ENCODE measurements around the gene GDA. TPM values are rescaled to one million over a fixed set of nuclear protein-coding genes. Genes with fewer than 3 reads are reported as not detected.

The GDA gene
- total and polyA plus RNA-seq, 2 experiments from 2014 or later: not detected

DNA sequence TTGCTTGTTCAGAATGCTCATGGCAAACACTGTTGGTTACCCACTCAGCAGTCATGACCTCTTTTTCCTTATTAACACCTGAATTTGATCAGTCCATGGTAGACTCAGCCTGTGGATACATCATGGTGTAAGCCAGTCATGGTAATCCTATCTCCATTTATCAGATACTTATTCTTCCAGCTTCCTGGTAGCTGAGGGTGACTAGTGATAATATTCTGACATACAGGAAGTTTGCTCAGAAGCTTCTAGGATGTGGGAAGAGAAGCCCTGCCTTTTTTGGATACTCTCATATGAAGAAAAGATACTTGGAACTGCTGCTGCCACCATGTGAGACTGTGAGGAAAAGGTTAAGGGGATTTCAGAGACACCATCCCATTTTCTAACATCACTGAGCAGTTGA lies 7.3 kb downstream of the GDA start:
- Histone ChIP-seq H3F3A (ENCODE audit: insufficient read depth) (no peaks in the 10 kb centered on the region), H3K27ac (no peak overlapping the region), H3K4me2 (ENCODE audit: unreplicated experiment) (no peak overlapping the region), H3K9me2 (ENCODE audit: insufficient read depth) (no peaks in the 10 kb centered on the region), H3K27me3 (replicated peaks; ENCODE audit: insufficient read depth) (no peaks in the 10 kb centered on the region), H3K4me3 (no peak overlapping the region), H3K9me3 (ENCODE audit: low read depth) (no peaks in the 10 kb centered on the region), H3K36me3 (ENCODE audit: low read depth) (no peaks in the 10 kb centered on the region), H3K4me1 (ENCODE audit: insufficient read depth) (no peaks in the 10 kb centered on the region), H3K9ac (no peak overlapping the region), H2AFZ (no peak overlapping the region), H4K20me1 (ENCODE audit: insufficient read depth) (no peaks in the 10 kb centered on the region), H3K79me2 (ENCODE audit: insufficient read depth) (no peaks in the 10 kb centered on the region)
- in situ Hi-C loops (cut with MboI): no loop called here
- TF ChIP-seq EZH2phosphoT487 (IDR thresholded peaks at IDR 0.05; ENCODE audit: insufficient read depth, low read depth) (no peak), EZH2 (IDR thresholded peaks at IDR 0.05; ENCODE audit: insufficient read depth, poor library complexity, severe bottlenecking) (no peak)
- DNase-seq: no peak

DNA sequence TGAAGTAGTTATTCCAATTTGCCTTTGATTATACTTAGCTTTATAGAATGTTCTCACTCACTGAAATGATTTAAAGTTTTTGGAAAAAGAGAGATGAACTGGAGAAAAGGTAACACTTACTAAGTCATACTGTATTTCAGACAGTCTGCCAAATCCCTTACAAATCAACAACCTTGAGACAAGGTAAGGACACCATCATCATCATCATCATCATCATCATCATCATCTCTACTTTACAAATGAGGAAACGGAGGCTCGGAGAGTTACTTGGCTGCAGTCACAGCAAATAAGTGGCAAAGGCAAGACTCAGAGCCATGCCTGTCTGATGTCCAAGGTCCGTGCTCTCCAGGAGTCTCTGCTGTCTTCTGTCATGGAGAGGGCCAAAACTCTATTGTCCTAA lies 9.4 kb downstream of the GDA start:
- Histone ChIP-seq H4K20me1 (ENCODE audit: insufficient read depth) (no peaks in the 10 kb centered on the region), H3K9me2 (ENCODE audit: insufficient read depth) (no peaks in the 10 kb centered on the region), H3K4me3 (no peak overlapping the region), H3K9me3 (ENCODE audit: low read depth) (no peaks in the 10 kb centered on the region), H3K4me1 (ENCODE audit: insufficient read depth) (no peaks in the 10 kb centered on the region), H3K36me3 (ENCODE audit: low read depth) (no peaks in the 10 kb centered on the region), H3F3A (ENCODE audit: insufficient read depth) (no peaks in the 10 kb centered on the region), H3K27ac (no peak overlapping the region), H3K9ac (no peak overlapping the region), H3K27me3 (replicated peaks; ENCODE audit: insufficient read depth) (no peaks in the 10 kb centered on the region), H2AFZ (no peak overlapping the region), H3K79me2 (ENCODE audit: insufficient read depth) (no peaks in the 10 kb centered on the region), H3K4me2 (ENCODE audit: unreplicated experiment) (no peak overlapping the region)
- in situ Hi-C loops (cut with MboI): no loop called here
- 27 to 36% methylated on average over 3 of the region's 3 CpGs for WGBS, 2 experiments (ENCODE audit: low coverage in 1 of 2, low lambda C conversion rate in 2 of 2, missing lambda C conversion rate in 2 of 2)
- TF ChIP-seq EZH2 (IDR thresholded peaks at IDR 0.05; ENCODE audit: insufficient read depth, poor library complexity, severe bottlenecking) (no peak), EZH2phosphoT487 (IDR thresholded peaks at IDR 0.05; ENCODE audit: insufficient read depth, low read depth) (no peak)
- no peak for DNase-seq

DNA sequence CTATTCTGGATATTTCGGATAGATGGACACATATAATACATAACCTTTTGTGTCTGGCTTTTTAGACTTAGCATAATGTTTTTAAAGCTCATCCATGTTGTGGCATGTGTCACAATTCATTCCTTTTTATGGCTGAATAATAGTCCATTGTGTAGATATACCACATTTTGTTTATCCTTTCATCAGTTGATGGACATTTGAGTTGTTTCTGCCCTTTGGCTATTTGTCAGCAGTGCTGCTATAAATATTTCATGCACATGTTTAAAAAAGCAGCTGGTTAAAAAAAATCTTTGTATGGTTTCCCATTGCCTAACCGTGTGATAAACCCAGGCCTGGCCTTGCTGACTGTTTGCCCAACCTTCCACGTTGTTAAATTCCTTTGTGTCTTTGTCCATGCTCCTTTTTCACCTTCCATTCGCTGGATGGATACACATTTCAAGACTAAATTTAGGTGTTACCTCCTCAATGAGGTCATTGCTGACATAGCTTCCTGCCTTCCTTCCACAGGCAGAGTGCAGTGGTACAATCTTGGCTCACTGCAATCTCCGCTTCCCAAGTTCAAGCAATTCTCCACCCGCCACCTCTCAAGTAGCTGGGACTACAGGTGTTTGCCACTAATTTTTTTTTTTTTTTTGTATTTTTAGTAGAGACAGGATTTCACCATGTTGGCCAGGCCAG lies 11.3 kb downstream of the GDA start:
- Histone ChIP-seq H3K4me1 (ENCODE audit: insufficient read depth) (no peaks in the 10 kb centered on the region), H3K27me3 (replicated peaks; ENCODE audit: insufficient read depth) (no peaks in the 10 kb centered on the region), H3K4me3 (no peak overlapping the region), H3K79me2 (ENCODE audit: insufficient read depth) (no peaks in the 10 kb centered on the region), H3K9me3 (ENCODE audit: low read depth) (no peaks in the 10 kb centered on the region), H3K36me3 (ENCODE audit: low read depth) (no peaks in the 10 kb centered on the region), H3K9me2 (ENCODE audit: insufficient read depth) (no peaks in the 10 kb centered on the region), H2AFZ (no peak overlapping the region), H3K9ac (no peak overlapping the region), H4K20me1 (ENCODE audit: insufficient read depth) (no peaks in the 10 kb centered on the region), H3K4me2 (ENCODE audit: unreplicated experiment) (no peak overlapping the region), H3K27ac (no peak overlapping the region), H3F3A (ENCODE audit: insufficient read depth) (no peaks in the 10 kb centered on the region)
- 19 to 24% methylated on average over 6 of the region's 6 CpGs for WGBS, 2 experiments (ENCODE audit: low coverage in 1 of 2, low lambda C conversion rate in 2 of 2, missing lambda C conversion rate in 2 of 2)
- DNase-seq: no peak
- in situ Hi-C loops (cut with MboI): no loop called here
- no peak for TF ChIP-seq EZH2 (IDR thresholded peaks at IDR 0.05; ENCODE audit: insufficient read depth, poor library complexity, severe bottlenecking)
- TF ChIP-seq EZH2phosphoT487 (IDR thresholded peaks at IDR 0.05; ENCODE audit: insufficient read depth, low read depth): no peak

DNA sequence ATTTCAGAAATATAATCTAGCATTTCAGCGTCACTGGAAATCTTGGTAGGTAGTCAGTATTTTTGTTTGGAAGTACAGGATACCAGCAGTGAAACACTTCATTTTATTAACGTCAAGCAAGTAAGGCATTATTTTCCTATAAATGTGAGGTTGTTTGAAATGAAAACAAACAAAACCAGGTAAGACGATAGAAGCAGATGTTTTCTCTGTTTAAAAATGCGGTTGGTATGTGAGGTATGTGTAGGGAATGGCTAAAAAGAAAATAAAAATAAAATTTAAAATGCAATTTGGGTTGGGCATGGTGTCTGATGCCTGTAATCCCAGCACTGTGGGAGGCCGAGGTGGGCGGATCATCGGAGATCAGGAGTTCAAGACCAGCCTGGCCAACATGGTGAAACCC lies 16.1 kb downstream of the GDA start:
- WGBS, 2 experiments (ENCODE audit: low coverage in 1 of 2, low lambda C conversion rate in 2 of 2, missing lambda C conversion rate in 2 of 2): 63% methylated on average over 7 of the region's 7 CpGs
- in situ Hi-C loops (cut with MboI): no loop called here
- Histone ChIP-seq H2AFZ (no peak overlapping the region), H3K4me2 (ENCODE audit: unreplicated experiment) (no peak overlapping the region), H3K27me3 (replicated peaks; ENCODE audit: insufficient read depth) (no peaks in the 10 kb centered on the region), H3K4me3 (no peak overlapping the region), H3F3A (ENCODE audit: insufficient read depth) (no peaks in the 10 kb centered on the region), H3K4me1 (ENCODE audit: insufficient read depth) (no peaks in the 10 kb centered on the region), H3K9me2 (ENCODE audit: insufficient read depth) (no peaks in the 10 kb centered on the region), H3K36me3 (ENCODE audit: low read depth) (no peaks in the 10 kb centered on the region), H3K9me3 (ENCODE audit: low read depth) (no peaks in the 10 kb centered on the region), H4K20me1 (ENCODE audit: insufficient read depth) (no peaks in the 10 kb centered on the region), H3K9ac (no peak overlapping the region), H3K27ac (no peak overlapping the region), H3K79me2 (ENCODE audit: insufficient read depth) (no peaks in the 10 kb centered on the region)
- DNase-seq: no peak
- no peak for TF ChIP-seq EZH2 (IDR thresholded peaks at IDR 0.05; ENCODE audit: insufficient read depth, poor library complexity, severe bottlenecking)
- TF ChIP-seq EZH2phosphoT487 (IDR thresholded peaks at IDR 0.05; ENCODE audit: insufficient read depth, low read depth): no peak

Data from GM23248 (cell line).